ENCODE data around the gene DGCR6L. TPM values are rescaled to one million over a fixed set of nuclear protein-coding genes. Genes with fewer than 3 reads are reported as not detected.

The DGCR6L gene
- total and polyA plus RNA-seq, 10 of the 15 experiments (the other 5 are each of a cell fraction or from before 2014, with no cell fraction given) = 1.6 to 62.8 (median 22.6) TPM

- ATAC-seq (no peak), FAIRE-seq (no peak), DNase-seq (ENCODE audit: low read depth, low spot score) (no peak)
- TF ChIP-seq SUPT20H (IDR thresholded peaks at IDR 0.05; ENCODE audit: borderline replicate concordance, control insufficient read depth, low read depth, low read length) = no peak
- no peak for TF ChIP-seq HSF1 (IDR thresholded peaks at IDR 0.05; ENCODE audit: low read depth, low read length)
- TF ChIP-seq HDAC2 (IDR thresholded peaks at IDR 0.05) = no peak
- TF ChIP-seq RAD51 (IDR thresholded peaks at IDR 0.05) = no peak
- no peak for TF ChIP-seq JUND (IDR thresholded peaks at IDR 0.05; ENCODE audit: low read depth, low read length)
- no peak for TF ChIP-seq RFX5 (IDR thresholded peaks at IDR 0.05; ENCODE audit: low read depth, low read length)
- H3K4me1 ChIP-seq (ENCODE audit: control insufficient read depth, insufficient read depth, low read length) = no peaks in the 10 kb centered on the region
- BruUV-seq (replicated peaks) = no TSS peak
- ChIA-PET CTCF (no interaction called here), POLR2A (no interaction called here), SMC1A (ENCODE audit: uncharacterized antibody, unreplicated experiment) (no interaction called here), RAD21 (ENCODE audit: unreplicated experiment) (interaction anchor here (1.2 kb wide), 1 partner anchor 19 kb away, joined by 3 read pairs; no protein-coding TSS in a partner anchor)
- no peaks in the 10 kb centered on the region for H3K79me2 ChIP-seq (ENCODE audit: control insufficient read depth, insufficient read depth, low read length)
- no peaks in the 10 kb centered on the region; a peak in 1 of 4 replicates for H3K27me3 ChIP-seq (replicated peaks in 1 of 2; ENCODE audit: control insufficient read depth in 2 of 2, insufficient read depth in 2 of 2, low read length in 1 of 2)
- intact Hi-C loops (cut with micrococcal nuclease; ENCODE audit: unreplicated experiment) = loop anchor here (5.0 kb wide), 1 partner anchor 108 kb away; no protein-coding TSS in a partner anchor
- H3K9me3 ChIP-seq (replicated peaks; ENCODE audit: control insufficient read depth, insufficient read depth, low read length) = no peaks in the 10 kb centered on the region
- H4K20me1 ChIP-seq (ENCODE audit: control insufficient read depth, insufficient read depth) = no peaks in the 10 kb centered on the region
- H3K4me2 ChIP-seq (ENCODE audit: control insufficient read depth, insufficient read depth) = no peak overlapping the region
- 26% methylated on average over 20 of the region's 21 CpGs for WGBS (ENCODE audit: insufficient coverage, insufficient replicate concordance, low lambda C conversion rate, missing lambda C conversion rate)
- no peak overlapping the region for H3K9ac ChIP-seq (ENCODE audit: control insufficient read depth, insufficient read depth, low read length)
- no peak overlapping the region for H2AFZ ChIP-seq (ENCODE audit: control insufficient read depth, low read depth, low read length)
- no peaks in the 10 kb centered on the region for H3K36me3 ChIP-seq (ENCODE audit: control insufficient read depth in 2 of 2, insufficient read depth in 2 of 2, low read length in 1 of 2)
- in situ Hi-C loops (cut with MboI) = loop anchor here (5.0 to 10.0 kb wide), 2 partner anchors 48 to 110 kb away; partner anchors contain the start of gene CCDC188
- no peak overlapping the region for H3K4me3 ChIP-seq
- no peak overlapping the region for H3K27ac ChIP-seq (ENCODE audit: control insufficient read depth, insufficient read depth)
Observed at GRCh38 chr22:20264614-20265452, 55.0 kb downstream of the DGCR6L start.

Other genes starting within 250 kb of the DGCR6L start
Only the 7 nearest of the 10 such genes appear.
- 8.8 and 11.7 TPM in 2 replicates for gene ZDHHC8, start 188.3 kb downstream of the DGCR6L start, total RNA-seq (2014; rRNA removed)
- 3.9 and 4.7 TPM in 2 replicates for gene ZDHHC8, start 188.3 kb downstream of the DGCR6L start, total RNA-seq (2014; rRNA removed; fragmentation: Illumina TruSeq; extraction: Trizol)
- gene ZDHHC8, start 188.3 kb downstream of the DGCR6L start, total RNA-seq (2021) = 42.1 and 46.3 TPM in 2 replicates
- gene ZDHHC8, start 188.3 kb downstream of the DGCR6L start, polyA plus RNA-seq (2011; rRNA removed) = 4.2 and 6.7 TPM in 2 replicates
- gene ZDHHC8, start 188.3 kb downstream of the DGCR6L start, polyA plus RNA-seq (2014; fragmentation: Illumina TruSeq; extraction: Trizol) = 4.5 and 9.4 TPM in 2 replicates
- gene ZDHHC8, start 188.3 kb downstream of the DGCR6L start, polyA plus RNA-seq (2014; fragmentation: Nextera tagmentation; extraction: Ambion mirVana) = under 1 TPM; 0.03 to 0.13 TPM
- gene ZDHHC8, start 188.3 kb downstream of the DGCR6L start, polyA plus RNA-seq (2014; rRNA removed) = 42.4 and 48.7 TPM in 2 replicates
- gene ZDHHC8, start 188.3 kb downstream of the DGCR6L start, polyA plus RNA-seq (2016; fragmentation: Nextera tagmentation; extraction: Ambion mirVana) = 1 to 10 TPM; 2.2 to 2.6 TPM
- gene CCDC188, start 169.0 kb downstream of the DGCR6L start, total RNA-seq (2014; rRNA removed) = not detected in 2 replicates
- gene CCDC188, start 169.0 kb downstream of the DGCR6L start, total RNA-seq (2014; rRNA removed; fragmentation: Illumina TruSeq; extraction: Trizol) = not detected in 2 replicates
- gene CCDC188, start 169.0 kb downstream of the DGCR6L start, total RNA-seq (2021) = not detected in 2 replicates
- gene CCDC188, start 169.0 kb downstream of the DGCR6L start, polyA plus RNA-seq (2011; rRNA removed) = not detected in 2 replicates
- not detected in 2 replicates for gene CCDC188, start 169.0 kb downstream of the DGCR6L start, polyA plus RNA-seq (2014; fragmentation: Illumina TruSeq; extraction: Trizol)
- not detected for gene CCDC188, start 169.0 kb downstream of the DGCR6L start, polyA plus RNA-seq (2014; fragmentation: Nextera tagmentation; extraction: Ambion mirVana)
- gene CCDC188, start 169.0 kb downstream of the DGCR6L start, polyA plus RNA-seq (2014; rRNA removed) = not detected in 2 replicates
- not detected for gene CCDC188, start 169.0 kb downstream of the DGCR6L start, polyA plus RNA-seq (2016; fragmentation: Nextera tagmentation; extraction: Ambion mirVana)
- 0.54 and 0.73 TPM in 2 replicates for gene RTN4R, start 51.7 kb downstream of the DGCR6L start, total RNA-seq (2014; rRNA removed)
- 0.09 and 0.13 TPM in 2 replicates for gene RTN4R, start 51.7 kb downstream of the DGCR6L start, total RNA-seq (2014; rRNA removed; fragmentation: Illumina TruSeq; extraction: Trizol)
- 0.77 and 0.87 TPM in 2 replicates for gene RTN4R, start 51.7 kb downstream of the DGCR6L start, total RNA-seq (2021)
- gene RTN4R, start 51.7 kb downstream of the DGCR6L start, polyA plus RNA-seq (2011; rRNA removed) = 0.23 TPM in 1 of 2 replicates, not detected in the other
- 0.03 TPM in 1 of 2 replicates, not detected in the other for gene RTN4R, start 51.7 kb downstream of the DGCR6L start, polyA plus RNA-seq (2014; fragmentation: Illumina TruSeq; extraction: Trizol)
- not detected for gene RTN4R, start 51.7 kb downstream of the DGCR6L start, polyA plus RNA-seq (2014; fragmentation: Nextera tagmentation; extraction: Ambion mirVana)
- gene RTN4R, start 51.7 kb downstream of the DGCR6L start, polyA plus RNA-seq (2014; rRNA removed) = 0.46 and 0.99 TPM in 2 replicates
- gene RTN4R, start 51.7 kb downstream of the DGCR6L start, polyA plus RNA-seq (2016; fragmentation: Nextera tagmentation; extraction: Ambion mirVana) = 1 to 10 TPM in 1 of 2 experiments, under 1 TPM in 1; 0.76 to 1.0 TPM
- gene ZNF74, start 74.1 kb upstream of the DGCR6L start, total RNA-seq (2014; rRNA removed) = 8.0 and 8.6 TPM in 2 replicates
- 3.7 and 4.0 TPM in 2 replicates for gene ZNF74, start 74.1 kb upstream of the DGCR6L start, total RNA-seq (2014; rRNA removed; fragmentation: Illumina TruSeq; extraction: Trizol)
- 8.3 and 9.3 TPM in 2 replicates for gene ZNF74, start 74.1 kb upstream of the DGCR6L start, total RNA-seq (2021)
- gene ZNF74, start 74.1 kb upstream of the DGCR6L start, polyA plus RNA-seq (2011; rRNA removed) = 2.9 and 4.4 TPM in 2 replicates
- 1.6 and 3.0 TPM in 2 replicates for gene ZNF74, start 74.1 kb upstream of the DGCR6L start, polyA plus RNA-seq (2014; fragmentation: Illumina TruSeq; extraction: Trizol)
- under 1 TPM; 0.37 to 0.73 TPM for gene ZNF74, start 74.1 kb upstream of the DGCR6L start, polyA plus RNA-seq (2014; fragmentation: Nextera tagmentation; extraction: Ambion mirVana)
- gene ZNF74, start 74.1 kb upstream of the DGCR6L start, polyA plus RNA-seq (2014; rRNA removed) = 7.0 and 7.4 TPM in 2 replicates
- gene ZNF74, start 74.1 kb upstream of the DGCR6L start, polyA plus RNA-seq (2016; fragmentation: Nextera tagmentation; extraction: Ambion mirVana) = 1 to 10 TPM; 5.8 to 6.2 TPM
- gene SCARF2, start 117.8 kb upstream of the DGCR6L start, total RNA-seq (2014; rRNA removed) = 0.17 and 0.27 TPM in 2 replicates
- gene SCARF2, start 117.8 kb upstream of the DGCR6L start, total RNA-seq (2014; rRNA removed; fragmentation: Illumina TruSeq; extraction: Trizol) = not detected in 2 replicates
- gene SCARF2, start 117.8 kb upstream of the DGCR6L start, total RNA-seq (2021) = 0.45 and 0.74 TPM in 2 replicates
- gene SCARF2, start 117.8 kb upstream of the DGCR6L start, polyA plus RNA-seq (2011; rRNA removed) = 0.01 TPM in 1 of 2 replicates, not detected in the other
- gene SCARF2, start 117.8 kb upstream of the DGCR6L start, polyA plus RNA-seq (2014; fragmentation: Illumina TruSeq; extraction: Trizol) = not detected in 2 replicates
- gene SCARF2, start 117.8 kb upstream of the DGCR6L start, polyA plus RNA-seq (2014; fragmentation: Nextera tagmentation; extraction: Ambion mirVana) = not detected
- gene SCARF2, start 117.8 kb upstream of the DGCR6L start, polyA plus RNA-seq (2014; rRNA removed) = 0.38 and 0.89 TPM in 2 replicates
- under 1 TPM in 1 of 2 experiments, not detected in 1; 0.09 TPM for gene SCARF2, start 117.8 kb upstream of the DGCR6L start, polyA plus RNA-seq (2016; fragmentation: Nextera tagmentation; extraction: Ambion mirVana)
- gene KLHL22, start 175.7 kb upstream of the DGCR6L start, total RNA-seq (2014; rRNA removed) = 20.5 and 22.1 TPM in 2 replicates
- 11.6 and 12.3 TPM in 2 replicates for gene KLHL22, start 175.7 kb upstream of the DGCR6L start, total RNA-seq (2014; rRNA removed; fragmentation: Illumina TruSeq; extraction: Trizol)
- gene KLHL22, start 175.7 kb upstream of the DGCR6L start, total RNA-seq (2021) = 18.1 and 21.1 TPM in 2 replicates
- 9.4 and 14.3 TPM in 2 replicates for gene KLHL22, start 175.7 kb upstream of the DGCR6L start, polyA plus RNA-seq (2011; rRNA removed)
- gene KLHL22, start 175.7 kb upstream of the DGCR6L start, polyA plus RNA-seq (2014; fragmentation: Illumina TruSeq; extraction: Trizol) = 13.5 and 14.0 TPM in 2 replicates
- gene KLHL22, start 175.7 kb upstream of the DGCR6L start, polyA plus RNA-seq (2014; fragmentation: Nextera tagmentation; extraction: Ambion mirVana) = under 1 TPM; 0.06 to 0.71 TPM
- 19.9 and 21.9 TPM in 2 replicates for gene KLHL22, start 175.7 kb upstream of the DGCR6L start, polyA plus RNA-seq (2014; rRNA removed)
- gene KLHL22, start 175.7 kb upstream of the DGCR6L start, polyA plus RNA-seq (2016; fragmentation: Nextera tagmentation; extraction: Ambion mirVana) = 10 to 100 TPM; 12.0 to 16.1 TPM
- gene MED15, start 187.6 kb upstream of the DGCR6L start, total RNA-seq (2014; rRNA removed) = 27.6 and 34.7 TPM in 2 replicates
- 16.4 and 16.9 TPM in 2 replicates for gene MED15, start 187.6 kb upstream of the DGCR6L start, total RNA-seq (2014; rRNA removed; fragmentation: Illumina TruSeq; extraction: Trizol)
- gene MED15, start 187.6 kb upstream of the DGCR6L start, total RNA-seq (2021) = 75.2 and 75.8 TPM in 2 replicates
- gene MED15, start 187.6 kb upstream of the DGCR6L start, polyA plus RNA-seq (2011; rRNA removed) = 12.1 and 23.8 TPM in 2 replicates
- 5.3 and 17.5 TPM in 2 replicates for gene MED15, start 187.6 kb upstream of the DGCR6L start, polyA plus RNA-seq (2014; fragmentation: Illumina TruSeq; extraction: Trizol)
- gene MED15, start 187.6 kb upstream of the DGCR6L start, polyA plus RNA-seq (2014; fragmentation: Nextera tagmentation; extraction: Ambion mirVana) = 1 to 10 TPM; 1.4 to 2.8 TPM
- 44.5 and 54.6 TPM in 2 replicates for gene MED15, start 187.6 kb upstream of the DGCR6L start, polyA plus RNA-seq (2014; rRNA removed)
- 10 to 100 TPM; 29.9 to 37.0 TPM for gene MED15, start 187.6 kb upstream of the DGCR6L start, polyA plus RNA-seq (2016; fragmentation: Nextera tagmentation; extraction: Ambion mirVana)

Measured in GM12878 (cell line).